Panc1 (cell line): Measurements from ENCODE around the gene KIF17. TPM values are rescaled to one million over a fixed set of nuclear protein-coding genes. Genes with fewer than 3 reads are reported as not detected.

Source experiments
- ATAC-seq: fragments of 200-7000 bp; cut with Tn5 transposase; 2 replicates; pipeline ENCODE4 v1.9.1; 2020; ENCODE audit warnings: mild to moderate bottlenecking, moderate library complexity
- BruUV-seq: library from RNA; stranded (reverse); fragments of 400-500 nt; replicated peaks from 2 replicates; lab custom pipeline; 2021; lab: Mats Ljungman, UMichigan
- CTCF ChIA-PET: fragments of 300-600 bp; sonication (Branson Sonifier 250); formaldehyde crosslinking; loops from one replicate; lab custom pipeline; 2022; ENCODE audit warnings: antibody characterized with exemption; lab: Charles Lee
- POLR2A ChIA-PET: fragments of 300-600 bp; sonication (Branson Sonifier 250); formaldehyde crosslinking; loops from one replicate; lab custom pipeline; 2022; ENCODE audit warnings: antibody characterized with exemption; lab: Charles Lee
- DNase-seq: peaks from one replicate; pipeline ENCODE4 v3.0.0-alpha.2; 2010; ENCODE audit warnings: low read depth, low spot score
- H3K27ac ChIP-seq: 2 replicates; pipeline ENCODE4 v1.5.1; 2011; ENCODE audit warnings: mild to moderate bottlenecking, low read length, inconsistent platforms
- H3K27me3 ChIP-seq: fragments of 200-500 bp; sonication (Bioruptor generic); 2 replicates; pipeline ENCODE4 v1.6.0; 2014; ENCODE audit warnings: low read length, inconsistent platforms; ENCODE audit not compliant: control insufficient read depth, insufficient read depth
- H3K36me3 ChIP-seq: fragments of 200-500 bp; sonication (Bioruptor generic); 2 replicates; pipeline ENCODE4 v1.5.1; 2014; ENCODE audit warnings: inconsistent platforms, mild to moderate bottlenecking, low read length, moderate library complexity; ENCODE audit not compliant: control insufficient read depth, insufficient read depth
- H3K4me1 ChIP-seq: 2 replicates; pipeline ENCODE4 v1.5.1; 2011; ENCODE audit warnings: inconsistent platforms, mild to moderate bottlenecking, low read length, moderate library complexity; ENCODE audit not compliant: control insufficient read depth, insufficient read depth
- H3K4me3 ChIP-seq, 2 experiments: 2 replicates each; pipeline ENCODE4 v1.5.1; 2011 to 2012; ENCODE audit warnings: low read depth in 2 of 2, low read length in 2 of 2, mild to moderate bottlenecking in 2 of 2, inconsistent platforms in 1 of 2, moderate library complexity in 1 of 2
- H3K9me3 ChIP-seq: fragments of 200-500 bp; sonication (Bioruptor generic); 2 replicates; pipeline ENCODE4 v1.5.1; 2014; ENCODE audit warnings: low read depth, mild to moderate bottlenecking, inconsistent platforms, low read length, moderate library complexity; ENCODE audit not compliant: control insufficient read depth, insufficient read depth
- POLR2AphosphoS5 ChIP-seq: IDR thresholded peaks from 2 replicates; pipeline ENCODE4 v1.6.1; 2012; ENCODE audit warnings: mild to moderate bottlenecking, low read depth, low read length, moderate library complexity
- SIN3A ChIP-seq: IDR thresholded peaks from 2 replicates; pipeline ENCODE4 v1.6.1; 2012; ENCODE audit warnings: low read depth, mild to moderate bottlenecking, low read length, moderate library complexity, borderline replicate concordance; ENCODE audit not compliant: insufficient read depth
- TCF7L2 ChIP-seq: IDR thresholded peaks from 2 replicates; pipeline ENCODE4 v1.6.1; 2011; ENCODE audit warnings: mild to moderate bottlenecking, low read depth, low read length, inconsistent platforms
- in situ Hi-C: cut with HindIII; loops from 2 replicates; pipeline ENCODE4 v1.10.0; 2016; ENCODE audit warnings: low sequenced_read_pairs, low pct_unique_long_range_greater_than_20kb
- intact Hi-C: fragments of 100-400 bp; cut with micrococcal nuclease; formaldehyde crosslinking; loops from one replicate; pipeline ENCODE4 v1.10.0; 2022; ENCODE audit not compliant: unreplicated experiment
- total RNA-seq: library from RNA; stranded (reverse); gene quantifications from one replicate; pipeline ENCODE4 v1.2.1, GENCODE V29; 2021; ENCODE audit not compliant: unreplicated experiment
- TF ChIP-seq, protein P1 (sequence below): fragments of 450-650 bp; IDR thresholded peaks from 2 replicates; pipeline ENCODE4 v1.5.1; 2017; ENCODE audit warnings: mild to moderate bottlenecking
- TF ChIP-seq, protein P2 (sequence below), 2 experiments: IDR thresholded peaks; 2 replicates each; pipeline ENCODE4 v1.6.1; 2011 to 2012; ENCODE audit warnings: low read depth in 2 of 2, control low read depth in 1 of 2, low read length in 1 of 2, mild to moderate bottlenecking in 1 of 2, moderate library complexity in 1 of 2; ENCODE audit not compliant: insufficient read depth in 1 of 2

Gene KIF17
- total RNA-seq, 1 experiment from 2014 or later, result 3.9 TPM

DNA sequence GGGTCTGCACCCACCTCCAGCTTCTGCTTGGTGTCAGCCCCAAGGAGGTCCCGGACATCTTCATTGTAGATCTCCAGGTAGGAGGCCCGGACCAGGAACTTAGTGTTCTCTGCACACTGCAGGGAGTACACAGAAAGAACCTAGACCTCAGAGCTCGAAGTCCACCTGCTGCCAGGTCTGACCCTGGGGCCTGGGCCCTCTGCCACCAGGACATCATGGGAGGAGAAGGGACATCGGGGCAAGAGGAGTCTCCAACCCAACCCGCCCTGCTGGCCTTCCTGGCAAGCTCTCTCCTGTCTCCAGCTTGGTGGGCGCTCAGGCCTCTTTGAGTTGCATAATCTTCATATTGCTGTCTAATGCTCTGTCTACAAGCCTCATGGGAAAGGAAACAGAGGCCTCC is 4.4 kb downstream of the KIF17 start:
- intact Hi-C loops, result no loop called here
- no peak overlapping the region for H3K27ac ChIP-seq
- CTCF ChIA-PET, result no interaction called here
- no peaks in the 10 kb centered on the region for H3K27me3 ChIP-seq
- BruUV-seq, result no TSS peak
- in situ Hi-C loops, result no loop called here
- no peak for TF ChIP-seq POLR2AphosphoS5
- TF ChIP-seq, protein P1, sequence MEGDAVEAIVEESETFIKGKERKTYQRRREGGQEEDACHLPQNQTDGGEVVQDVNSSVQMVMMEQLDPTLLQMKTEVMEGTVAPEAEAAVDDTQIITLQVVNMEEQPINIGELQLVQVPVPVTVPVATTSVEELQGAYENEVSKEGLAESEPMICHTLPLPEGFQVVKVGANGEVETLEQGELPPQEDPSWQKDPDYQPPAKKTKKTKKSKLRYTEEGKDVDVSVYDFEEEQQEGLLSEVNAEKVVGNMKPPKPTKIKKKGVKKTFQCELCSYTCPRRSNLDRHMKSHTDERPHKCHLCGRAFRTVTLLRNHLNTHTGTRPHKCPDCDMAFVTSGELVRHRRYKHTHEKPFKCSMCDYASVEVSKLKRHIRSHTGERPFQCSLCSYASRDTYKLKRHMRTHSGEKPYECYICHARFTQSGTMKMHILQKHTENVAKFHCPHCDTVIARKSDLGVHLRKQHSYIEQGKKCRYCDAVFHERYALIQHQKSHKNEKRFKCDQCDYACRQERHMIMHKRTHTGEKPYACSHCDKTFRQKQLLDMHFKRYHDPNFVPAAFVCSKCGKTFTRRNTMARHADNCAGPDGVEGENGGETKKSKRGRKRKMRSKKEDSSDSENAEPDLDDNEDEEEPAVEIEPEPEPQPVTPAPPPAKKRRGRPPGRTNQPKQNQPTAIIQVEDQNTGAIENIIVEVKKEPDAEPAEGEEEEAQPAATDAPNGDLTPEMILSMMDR, result no peak
- no peak for TF ChIP-seq SIN3A
- TF ChIP-seq, protein P2, sequence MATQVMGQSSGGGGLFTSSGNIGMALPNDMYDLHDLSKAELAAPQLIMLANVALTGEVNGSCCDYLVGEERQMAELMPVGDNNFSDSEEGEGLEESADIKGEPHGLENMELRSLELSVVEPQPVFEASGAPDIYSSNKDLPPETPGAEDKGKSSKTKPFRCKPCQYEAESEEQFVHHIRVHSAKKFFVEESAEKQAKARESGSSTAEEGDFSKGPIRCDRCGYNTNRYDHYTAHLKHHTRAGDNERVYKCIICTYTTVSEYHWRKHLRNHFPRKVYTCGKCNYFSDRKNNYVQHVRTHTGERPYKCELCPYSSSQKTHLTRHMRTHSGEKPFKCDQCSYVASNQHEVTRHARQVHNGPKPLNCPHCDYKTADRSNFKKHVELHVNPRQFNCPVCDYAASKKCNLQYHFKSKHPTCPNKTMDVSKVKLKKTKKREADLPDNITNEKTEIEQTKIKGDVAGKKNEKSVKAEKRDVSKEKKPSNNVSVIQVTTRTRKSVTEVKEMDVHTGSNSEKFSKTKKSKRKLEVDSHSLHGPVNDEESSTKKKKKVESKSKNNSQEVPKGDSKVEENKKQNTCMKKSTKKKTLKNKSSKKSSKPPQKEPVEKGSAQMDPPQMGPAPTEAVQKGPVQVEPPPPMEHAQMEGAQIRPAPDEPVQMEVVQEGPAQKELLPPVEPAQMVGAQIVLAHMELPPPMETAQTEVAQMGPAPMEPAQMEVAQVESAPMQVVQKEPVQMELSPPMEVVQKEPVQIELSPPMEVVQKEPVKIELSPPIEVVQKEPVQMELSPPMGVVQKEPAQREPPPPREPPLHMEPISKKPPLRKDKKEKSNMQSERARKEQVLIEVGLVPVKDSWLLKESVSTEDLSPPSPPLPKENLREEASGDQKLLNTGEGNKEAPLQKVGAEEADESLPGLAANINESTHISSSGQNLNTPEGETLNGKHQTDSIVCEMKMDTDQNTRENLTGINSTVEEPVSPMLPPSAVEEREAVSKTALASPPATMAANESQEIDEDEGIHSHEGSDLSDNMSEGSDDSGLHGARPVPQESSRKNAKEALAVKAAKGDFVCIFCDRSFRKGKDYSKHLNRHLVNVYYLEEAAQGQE (IDR thresholded peaks at IDR 0.05; ENCODE audit: insufficient read depth in 1 of 2, low read depth in 2 of 2, low read length in 1 of 2), result no peak
- no peak for TF ChIP-seq TCF7L2
- DNase-seq (no peak), ATAC-seq (no peak)
- POLR2A ChIA-PET, result no interaction called here
- H3K9me3 ChIP-seq, result no peaks in the 10 kb centered on the region
- no peak overlapping the region for H3K4me3 ChIP-seq
- H3K36me3 ChIP-seq, result no peaks in the 10 kb centered on the region
- H3K4me1 ChIP-seq, result peaks cover 13% of the 10 kb centered on the region

DNA sequence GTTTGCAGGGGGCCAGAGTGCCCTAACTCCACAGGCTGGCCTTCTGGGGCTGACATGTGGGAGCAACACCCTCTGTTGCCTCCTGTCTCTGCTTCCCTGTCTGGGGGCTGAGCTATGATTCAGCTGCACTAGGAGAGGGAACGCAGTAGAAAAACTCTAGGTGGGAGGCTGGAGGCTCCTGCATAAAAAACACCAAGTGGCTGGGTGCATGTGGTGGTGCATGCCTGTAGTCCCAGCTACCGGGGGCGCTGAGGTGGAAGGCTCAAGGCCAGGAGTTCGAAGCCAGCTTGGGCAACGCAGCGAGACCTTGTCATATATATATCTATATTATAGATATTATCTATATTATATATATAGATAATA is 5.6 kb downstream of the KIF17 start:
- no peak for TF ChIP-seq SIN3A
- TF ChIP-seq, protein P2 (IDR thresholded peaks at IDR 0.05; ENCODE audit: insufficient read depth in 1 of 2, low read depth in 2 of 2, low read length in 1 of 2), result no peak
- TF ChIP-seq, protein P1, result no peak
- TF ChIP-seq TCF7L2, result no peak
- no peak for TF ChIP-seq POLR2AphosphoS5
- in situ Hi-C loops (no loop called here), intact Hi-C loops (no loop called here)
- DNase-seq (no peak), ATAC-seq (no peak)
- H3K4me1 ChIP-seq, result peaks cover 10% of the 10 kb centered on the region
- ChIA-PET POLR2A (no interaction called here), CTCF (no interaction called here)
- no TSS peak for BruUV-seq
- no peaks in the 10 kb centered on the region for H3K36me3 ChIP-seq
- H3K27me3 ChIP-seq, result no peaks in the 10 kb centered on the region
- no peaks in the 10 kb centered on the region for H3K9me3 ChIP-seq
- H3K27ac ChIP-seq, result no peak overlapping the region
- no peak overlapping the region for H3K4me3 ChIP-seq
